ENCODE results near the gene TMEM255B. TPM values are rescaled to one million over a fixed set of nuclear protein-coding genes. Genes with fewer than 3 reads are reported as not detected.

Gene TMEM255B
- total RNA-seq, 6 donors from 2014 or later, result 1.4 to 39.0 (median 13.8) TPM

DNA sequence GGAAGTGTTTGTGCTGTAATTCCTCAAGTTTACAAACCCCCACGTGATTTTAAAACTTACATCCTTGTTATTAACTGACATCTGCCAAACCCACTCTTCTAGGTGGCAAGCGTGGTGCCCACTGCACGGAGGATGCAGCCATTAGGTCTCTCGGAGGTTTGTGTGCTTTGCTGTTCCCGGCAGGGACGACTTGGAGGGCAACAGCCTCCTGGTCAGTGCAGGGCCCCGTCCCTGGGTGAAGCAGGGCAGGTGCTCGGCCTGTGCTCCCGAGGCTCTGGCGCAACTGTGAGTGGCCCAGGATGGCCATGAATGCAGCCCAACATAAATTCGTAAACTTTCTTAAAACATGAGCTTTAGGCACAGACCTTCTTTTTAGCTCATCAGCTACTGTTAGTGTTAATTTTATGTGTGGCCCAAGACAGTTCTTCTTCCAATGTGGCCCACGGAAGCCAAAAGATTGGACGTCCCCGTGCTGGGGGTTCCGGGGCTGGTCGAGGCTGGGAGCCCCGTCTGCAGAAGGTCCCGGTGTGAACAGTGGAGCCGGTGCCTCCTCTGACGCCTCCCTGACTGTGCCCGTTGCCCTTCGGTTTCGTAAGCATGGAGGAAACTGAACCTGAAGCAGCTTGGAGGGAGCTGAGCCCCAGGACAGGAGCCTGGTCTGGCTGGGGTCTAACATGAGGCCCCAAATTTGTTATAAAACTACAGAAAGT is 93.0 kb downstream of the TMEM255B start:
- peak in 1 of 2 donors; percentile 50 for DNase-seq
- TF ChIP-seq POLR2A (IDR thresholded peaks at IDR 0.05) (no peak), EP300 (IDR thresholded peaks at IDR 0.05) (no peak), POLR2AphosphoS5 (IDR thresholded peaks at IDR 0.05) (no peak)
- TF ChIP-seq, protein P1, sequence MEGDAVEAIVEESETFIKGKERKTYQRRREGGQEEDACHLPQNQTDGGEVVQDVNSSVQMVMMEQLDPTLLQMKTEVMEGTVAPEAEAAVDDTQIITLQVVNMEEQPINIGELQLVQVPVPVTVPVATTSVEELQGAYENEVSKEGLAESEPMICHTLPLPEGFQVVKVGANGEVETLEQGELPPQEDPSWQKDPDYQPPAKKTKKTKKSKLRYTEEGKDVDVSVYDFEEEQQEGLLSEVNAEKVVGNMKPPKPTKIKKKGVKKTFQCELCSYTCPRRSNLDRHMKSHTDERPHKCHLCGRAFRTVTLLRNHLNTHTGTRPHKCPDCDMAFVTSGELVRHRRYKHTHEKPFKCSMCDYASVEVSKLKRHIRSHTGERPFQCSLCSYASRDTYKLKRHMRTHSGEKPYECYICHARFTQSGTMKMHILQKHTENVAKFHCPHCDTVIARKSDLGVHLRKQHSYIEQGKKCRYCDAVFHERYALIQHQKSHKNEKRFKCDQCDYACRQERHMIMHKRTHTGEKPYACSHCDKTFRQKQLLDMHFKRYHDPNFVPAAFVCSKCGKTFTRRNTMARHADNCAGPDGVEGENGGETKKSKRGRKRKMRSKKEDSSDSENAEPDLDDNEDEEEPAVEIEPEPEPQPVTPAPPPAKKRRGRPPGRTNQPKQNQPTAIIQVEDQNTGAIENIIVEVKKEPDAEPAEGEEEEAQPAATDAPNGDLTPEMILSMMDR (IDR thresholded peaks at IDR 0.05), result no peak
- H3K4me3 ChIP-seq, result no peak overlapping the region
- H3K27ac ChIP-seq, result no peak overlapping the region
- H3K27me3 ChIP-seq, result no peaks in the 10 kb centered on the region
- peaks cover 38 to 62% (median 47%) of the 10 kb centered on the region in 4 donors for H3K4me1 ChIP-seq
- peaks cover 0 to 8% (median 0%) of the 10 kb centered on the region in 4 donors for H3K36me3 ChIP-seq
- no peaks in the 10 kb centered on the region for H3K9me3 ChIP-seq
- no peak for ATAC-seq (ENCODE audit: low FRiP score in 2 of 2)
- WGBS, 2 donors, result 84 to 88% methylated on average over 19 to 23 of the region's 23 CpGs

DNA sequence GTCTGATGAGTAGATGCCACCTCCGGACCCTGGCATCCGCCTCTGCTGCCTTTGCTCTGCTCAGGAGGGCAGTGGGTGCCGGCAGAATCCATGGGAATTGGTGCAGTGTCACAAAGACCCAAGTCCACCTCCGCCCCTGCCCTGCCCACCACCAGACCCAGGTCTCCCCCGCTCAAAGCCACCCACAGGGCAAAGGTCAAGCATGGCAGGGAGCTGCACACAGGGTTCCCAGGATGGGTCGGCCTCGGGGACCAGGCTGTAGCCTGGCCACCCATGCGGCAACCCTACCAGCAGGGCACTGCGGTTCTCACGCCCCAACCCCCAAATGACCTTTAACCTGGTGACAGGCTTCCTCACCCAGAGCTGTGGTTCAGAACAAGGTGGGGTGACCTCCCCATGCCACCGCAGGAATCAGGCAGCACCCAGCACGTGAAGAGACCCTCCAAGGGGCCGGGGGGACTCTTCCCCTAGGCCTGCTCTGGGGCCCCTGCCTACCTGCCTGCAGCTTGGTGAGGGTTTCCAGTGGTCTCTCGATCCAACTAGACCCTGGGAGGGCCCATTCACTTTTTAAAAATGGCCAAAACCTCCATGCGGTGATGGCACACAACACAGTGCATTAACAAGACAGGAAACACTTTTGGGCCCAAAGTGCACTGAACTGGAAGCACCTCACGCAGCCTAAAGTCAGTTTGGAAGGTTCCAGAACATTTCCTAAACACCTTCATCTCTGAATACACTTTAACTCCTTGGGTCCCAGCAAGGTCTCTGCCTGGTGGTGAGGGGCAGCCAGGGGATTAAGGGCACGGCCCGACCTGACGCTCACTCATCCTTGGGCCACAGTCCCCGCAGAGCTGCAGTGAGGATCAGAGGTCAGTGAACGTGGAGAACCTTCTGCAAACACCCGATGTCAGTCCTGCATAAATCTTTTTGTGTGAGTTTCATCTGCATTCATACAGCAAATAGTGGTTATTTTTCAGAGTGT is 93.8 kb downstream of the TMEM255B start:
- Histone ChIP-seq H3K4me1 (peaks cover 36 to 64% (median 56%) of the 10 kb centered on the region in 4 donors), H3K36me3 (no peaks in the 10 kb centered on the region), H3K9me3 (no peaks in the 10 kb centered on the region), H3K27ac (peak overlapping the region in 2 of 4 donors; percentile 10 to 45), H3K27me3 (no peaks in the 10 kb centered on the region), H3K4me3 (no peak overlapping the region)
- WGBS, 2 donors, result 80 to 85% methylated on average over 16 to 22 of the region's 22 CpGs
- DNase-seq (peak in 1 of 2 donors; percentile 69), ATAC-seq (ENCODE audit: low FRiP score in 2 of 2) (no peak)
- TF ChIP-seq EP300 (IDR thresholded peaks at IDR 0.05), result no peak
- no peak for TF ChIP-seq POLR2AphosphoS5 (IDR thresholded peaks at IDR 0.05)
- TF ChIP-seq, protein P1 (IDR thresholded peaks at IDR 0.05), result no peak
- no peak for TF ChIP-seq POLR2A (IDR thresholded peaks at IDR 0.05)

DNA sequence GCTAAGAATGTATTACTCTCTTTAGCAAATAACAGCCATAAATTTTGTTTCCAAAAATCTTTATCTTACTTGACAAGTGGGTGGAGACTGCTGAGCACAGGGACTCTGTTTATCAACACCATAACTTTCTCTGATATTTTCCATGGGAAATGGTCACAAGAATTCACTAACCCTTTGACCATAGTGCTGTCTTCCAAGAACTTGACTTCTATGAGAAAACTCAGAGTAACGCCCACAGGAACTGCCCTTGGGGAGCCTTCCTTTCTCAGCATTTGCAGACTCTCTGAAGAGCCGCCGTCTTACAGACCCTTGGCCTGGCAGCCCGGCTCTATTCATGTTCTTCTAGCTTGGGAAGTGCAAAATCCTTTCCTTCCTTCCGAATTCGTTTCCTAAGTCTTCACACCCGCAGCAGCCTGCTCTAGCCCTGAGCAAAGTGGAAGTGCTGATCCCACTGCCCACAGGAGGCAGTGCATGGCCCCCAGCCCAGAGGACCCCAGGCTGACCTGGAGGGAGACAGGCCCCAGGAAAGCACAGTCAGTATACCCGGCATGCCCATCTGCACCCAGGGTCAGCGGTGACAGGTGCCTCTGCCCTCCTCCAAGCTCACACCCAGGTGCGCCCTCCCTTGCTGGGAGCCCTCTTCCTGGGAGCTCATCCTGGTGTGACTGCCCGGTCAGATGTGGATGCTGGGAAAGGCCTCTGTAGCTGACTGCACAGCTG is 94.7 kb downstream of the TMEM255B start:
- no peak overlapping the region for H3K4me3 ChIP-seq
- ATAC-seq (ENCODE audit: low FRiP score in 2 of 2) (peak in 1 of 2 donors; percentile 30), DNase-seq (peak in 1 of 2 donors; percentile 55)
- no peaks in the 10 kb centered on the region for H3K36me3 ChIP-seq
- 26 to 52% methylated on average over 7 to 11 of the region's 11 CpGs for WGBS, 2 donors
- H3K4me1 ChIP-seq, result peaks cover 36 to 56% (median 55%) of the 10 kb centered on the region in 4 donors
- TF ChIP-seq POLR2AphosphoS5 (IDR thresholded peaks at IDR 0.05), result no peak
- TF ChIP-seq, protein P1 (IDR thresholded peaks at IDR 0.05), result no peak
- no peaks in the 10 kb centered on the region for H3K9me3 ChIP-seq
- H3K27me3 ChIP-seq, result no peaks in the 10 kb centered on the region
- peak overlapping the region in 3 of 4 donors; percentile 12 to 49 (median 45) for H3K27ac ChIP-seq

DNA sequence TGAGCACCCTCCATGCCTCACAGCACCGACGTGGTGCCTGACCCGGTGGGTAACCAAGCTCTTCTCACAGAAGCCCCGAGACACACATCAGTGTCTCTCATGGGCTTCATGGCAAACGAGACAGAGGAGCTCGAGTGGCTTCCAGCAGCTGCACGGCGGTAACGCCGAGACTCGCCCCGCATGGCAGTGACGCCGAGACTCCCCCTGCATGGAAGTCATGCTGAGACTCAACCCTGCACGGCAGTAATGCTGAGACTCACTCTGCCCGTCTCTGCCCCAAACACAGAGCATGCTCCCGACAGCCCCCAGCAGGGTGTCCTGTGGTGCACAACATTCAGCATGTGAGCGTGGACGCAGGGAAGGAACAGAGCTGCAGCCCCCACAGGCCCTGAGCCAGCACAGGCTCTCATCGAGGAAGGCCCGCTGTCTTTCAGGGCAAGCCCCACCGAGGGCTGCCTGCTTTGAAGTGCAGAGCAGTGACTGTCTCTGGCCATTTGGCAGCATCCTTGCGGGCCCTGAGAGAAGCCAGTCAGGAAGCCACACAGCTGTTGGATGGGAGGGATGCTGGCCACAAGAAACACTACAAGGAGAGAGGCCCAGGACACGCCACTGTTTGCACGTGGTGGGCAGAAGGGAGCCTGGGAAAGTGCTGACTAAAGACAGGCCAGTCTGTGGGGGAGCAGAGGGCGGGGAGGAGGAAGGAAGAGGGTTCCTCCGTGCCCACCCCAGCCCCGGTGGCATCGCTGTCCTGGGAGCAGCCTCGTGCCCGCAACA is 95.4 kb downstream of the TMEM255B start:
- H3K36me3 ChIP-seq, result no peaks in the 10 kb centered on the region
- 26 to 48% methylated on average over 11 to 27 of the region's 31 CpGs for WGBS, 2 donors
- no peak for TF ChIP-seq POLR2AphosphoS5 (IDR thresholded peaks at IDR 0.05)
- TF ChIP-seq POLR2A (IDR thresholded peaks at IDR 0.05), result no peak
- TF ChIP-seq EP300 (IDR thresholded peaks at IDR 0.05), result no peak
- TF ChIP-seq, protein P1 (IDR thresholded peaks at IDR 0.05), result no peak
- peak; percentile 6 to 63 for ATAC-seq (ENCODE audit: low FRiP score in 2 of 2)
- no peaks in the 10 kb centered on the region for H3K9me3 ChIP-seq
- no peak overlapping the region for H3K4me3 ChIP-seq
- peak in 1 of 2 donors; percentile 75 for DNase-seq
- H3K27me3 ChIP-seq, result no peaks in the 10 kb centered on the region
- peak overlapping the region in 3 of 4 donors; percentile 12 to 49 (median 42) for H3K27ac ChIP-seq
- peaks cover 36 to 55% (median 51%) of the 10 kb centered on the region in 4 donors for H3K4me1 ChIP-seq

All from upper lobe of left lung (tissue), 6 donors.